GM19238 (cell line): Measurements from ENCODE around the gene SETX.

Source experiments
- DNase-seq: peaks from one replicate; pipeline ENCODE4 v3.0.0; 2011; ENCODE audit warnings: low spot score; ENCODE audit not compliant: insufficient read length

Gene SETX

DNA sequence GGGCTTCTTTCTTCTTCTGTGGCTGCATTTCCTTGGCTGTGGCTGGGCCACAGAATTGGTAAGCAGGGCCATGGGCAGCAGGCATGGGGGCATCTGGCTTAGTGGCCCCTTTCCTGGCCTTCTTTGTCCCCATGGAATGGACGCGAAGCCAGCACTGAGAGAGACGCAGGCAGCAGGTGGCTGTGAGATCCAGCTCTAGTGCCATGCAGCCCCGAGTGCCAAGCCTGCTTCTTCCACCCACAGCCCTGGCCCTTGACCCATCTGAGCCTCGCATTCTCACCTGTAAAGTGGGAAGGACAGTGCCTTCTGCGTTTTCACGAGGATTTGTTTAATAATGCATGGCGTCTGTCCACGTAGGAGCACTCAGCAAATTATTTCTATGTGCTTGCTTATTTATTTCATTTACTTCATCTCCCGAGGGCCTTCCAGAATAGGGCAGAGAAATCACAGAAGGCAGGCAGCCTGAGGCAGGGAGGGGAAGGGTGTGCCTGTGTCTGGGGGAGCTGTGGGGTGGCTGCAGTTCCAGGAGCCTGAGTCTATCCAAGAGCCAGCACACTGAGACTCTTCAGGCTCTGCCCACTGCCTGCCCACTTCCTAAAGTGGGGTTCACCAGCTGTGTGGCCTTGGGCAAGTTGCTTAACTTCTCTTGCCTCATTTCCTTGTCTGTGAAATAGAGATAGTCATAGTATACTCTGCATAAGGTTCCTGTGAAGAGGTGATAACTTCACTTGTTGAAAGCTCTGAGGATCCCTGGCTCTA lies 137.7 kb downstream of the SETX start:
- DNase-seq = no peak

- no peak for DNase-seq
Observed at GRCh38 chr9:132214027-132214622, 140.7 kb downstream of the SETX start.

- DNase-seq = no peak
Observed at GRCh38 chr9:132211570-132211969, 143.2 kb downstream of the SETX start.
